Activated B cell treated with CpG ODN at 0.5 μM for 24 hours (primary cell): ENCODE measurements around the gene TCAP. TPM values are rescaled to one million over a fixed set of nuclear protein-coding genes. Genes with fewer than 3 reads are reported as not detected.

ENCODE experiments used
- ATAC-seq: fragments of 200-7000 bp; cut with Tn5 transposase; one replicate; pipeline ENCODE4 v1.10.0; 2021; ENCODE audit warnings: low read depth, mild to moderate bottlenecking, moderate library complexity
- CTCF ChIA-PET: fragments of 350-600 bp; sonication (Branson Sonifier 250); formaldehyde crosslinking; loops from one replicate; lab custom pipeline; 2021; ENCODE audit warnings: antibody characterized with exemption; lab: Charles Lee
- POLR2A ChIA-PET: fragments of 350-600 bp; sonication (Branson Sonifier 250); formaldehyde crosslinking; loops from one replicate; lab custom pipeline; 2021; ENCODE audit warnings: antibody characterized with exemption; lab: Charles Lee
- DNase-seq: peaks from one replicate; pipeline ENCODE4 v3.0.0; 2022
- H3K27ac Mint-ChIP-seq: one replicate; pipeline ENCODE4 v1.8.0; 2020; ENCODE audit warnings: mixed read lengths
- H3K27me3 Mint-ChIP-seq: one replicate; pipeline ENCODE4 v1.8.0; 2021; ENCODE audit warnings: mixed read lengths
- H3K36me3 Mint-ChIP-seq: one replicate; pipeline ENCODE4 v1.8.0; 2021; ENCODE audit warnings: low read depth, mixed read lengths
- H3K4me1 Mint-ChIP-seq: one replicate; pipeline ENCODE4 v1.8.0; 2021; ENCODE audit warnings: mixed read lengths
- H3K4me3 Mint-ChIP-seq: one replicate; pipeline ENCODE4 v1.8.0; 2020; ENCODE audit warnings: mild to moderate bottlenecking, mixed read lengths
- H3K9me3 Mint-ChIP-seq: one replicate; pipeline ENCODE4 v1.8.0; 2020; ENCODE audit warnings: mixed read lengths
- CTCF ChIP-seq: fragments of 200-600 bp; IDR thresholded peaks from one replicate; pipeline ENCODE4 v1.8.0; 2022; ENCODE audit warnings: antibody characterized with exemption, mild to moderate bottlenecking
- intact Hi-C: fragments of 100-400 bp; cut with micrococcal nuclease; formaldehyde crosslinking; loops from one replicate; pipeline ENCODE4 v1.15.1; 2024
- total RNA-seq: library from RNA; stranded (reverse); gene quantifications from 2 replicates; pipeline ENCODE4 v1.2.3, GENCODE V29; 2022

TCAP gene
- total RNA-seq, 1 donor from 2014 or later = 2.3 TPM

- H3K36me3 Mint-ChIP-seq = peaks cover 5% of the 10 kb centered on the region
- H3K27me3 Mint-ChIP-seq = peaks cover 12% of the 10 kb centered on the region
- ChIA-PET POLR2A (interaction anchor here (0.6 to 1.8 kb wide), 9 partner anchors 10 to 197 kb away, joined by 3 to 13 read pairs (median 5); partner anchors contain the start of genes IKZF3 and PGAP3), CTCF (interaction anchor here (1.5 to 2.7 kb wide), 4 partner anchors 12 to 63 kb away, joined by 5 to 16 read pairs (median 8); partner anchors contain the start of gene MIEN1)
- DNase-seq = no peak
- H3K9me3 Mint-ChIP-seq = no peaks in the 10 kb centered on the region
- TF ChIP-seq CTCF = no peak
- H3K27ac Mint-ChIP-seq = peak overlapping the region; percentile 24
- intact Hi-C loops = loop anchor here (1.0 to 5.0 kb wide), 4 partner anchors 8 to 455 kb away; partner anchors contain the start of genes MIEN1 and MSL1
- H3K4me1 Mint-ChIP-seq = peaks cover 27% of the 10 kb centered on the region
- peak overlapping the region; percentile 69 for H3K4me3 Mint-ChIP-seq
- peak; percentile 32 for ATAC-seq
Observed at GRCh38 chr17:39667262-39667944, 2.3 kb downstream of the TCAP start.

GRCh38 chr17:39667945-39668924 lies 3.1 kb downstream of the TCAP start, which contains the start of gene PNMT:
Gene PNMT (plus strand): TSS chr17:39668453. CDS start chr17:39668476, 23 bp downstream.
- H3K36me3 Mint-ChIP-seq = peaks cover 2% of the 10 kb centered on the region
- H3K4me3 Mint-ChIP-seq = peak within 1 kb of the TSS; percentile 71
- CTCF ChIA-PET = interaction anchor here (0.7 to 1.9 kb wide), 15 partner anchors 8 to 312 kb away, joined by 3 to 11 read pairs (median 5); partner anchors contain the start of genes MIEN1, PGAP3, PSMD3 and STARD3
- POLR2A ChIA-PET = interaction anchor here (0.6 to 1.8 kb wide), 8 partner anchors 9 to 118 kb away, joined by 3 to 13 read pairs (median 4); partner anchors contain the start of genes MIEN1 and PGAP3
- ATAC-seq (peak; percentile 83), DNase-seq (peak; percentile 70)
- intact Hi-C loops = loop anchor here (1.0 to 5.0 kb wide), 6 partner anchors 8 to 454 kb away; partner anchors contain the start of genes MIEN1 and MSL1
- H3K27ac Mint-ChIP-seq = peak within 1 kb of the TSS; percentile 56
- H3K9me3 Mint-ChIP-seq = no peaks in the 10 kb centered on the region
- peaks cover 12% of the 10 kb centered on the region for H3K27me3 Mint-ChIP-seq
- TF ChIP-seq CTCF = peak; percentile 44
- peaks cover 30% of the 10 kb centered on the region for H3K4me1 Mint-ChIP-seq

GRCh38 chr17:39669897-39670735 lies 5.0 kb downstream of the TCAP start:
- H3K4me3 Mint-ChIP-seq = no peak overlapping the region
- H3K36me3 Mint-ChIP-seq = no peaks in the 10 kb centered on the region
- intact Hi-C loops = loop anchor here (2.0 to 5.0 kb wide), 3 partner anchors 62 to 452 kb away; partner anchors contain the start of genes MIEN1 and MSL1
- ChIA-PET CTCF (interaction anchor here (0.5 to 3.0 kb wide), 10 partner anchors 9 to 195 kb away, joined by 3 to 26 read pairs (median 4); partner anchors contain the start of gene MIEN1), POLR2A (interaction anchor here (0.5 to 2.7 kb wide), 3 partner anchors 18 to 61 kb away, joined by 3 to 19 read pairs (median 3); partner anchors contain the start of gene PGAP3)
- H3K27me3 Mint-ChIP-seq = peaks cover 12% of the 10 kb centered on the region
- no peak for DNase-seq
- peaks cover 40% of the 10 kb centered on the region for H3K4me1 Mint-ChIP-seq
- H3K27ac Mint-ChIP-seq = no peak overlapping the region
- no peaks in the 10 kb centered on the region for H3K9me3 Mint-ChIP-seq
- TF ChIP-seq CTCF = no peak
- no peak for ATAC-seq

GRCh38 chr17:39670746-39671145 lies 5.6 kb downstream of the TCAP start:
- no peaks in the 10 kb centered on the region for H3K36me3 Mint-ChIP-seq
- intact Hi-C loops = no loop called here
- no peak for ATAC-seq
- H3K27me3 Mint-ChIP-seq = peaks cover 12% of the 10 kb centered on the region
- no peak overlapping the region for H3K27ac Mint-ChIP-seq
- H3K9me3 Mint-ChIP-seq = no peaks in the 10 kb centered on the region
- DNase-seq = no peak
- CTCF ChIA-PET = interaction anchor here (0.5 to 3.0 kb wide), 8 partner anchors 9 to 66 kb away, joined by 3 to 26 read pairs (median 4); partner anchors contain the start of gene MIEN1
- POLR2A ChIA-PET = interaction anchor here (0.6 to 2.7 kb wide), 4 partner anchors 17 to 60 kb away, joined by 3 to 19 read pairs (median 7); partner anchors contain the start of gene PGAP3
- peaks cover 43% of the 10 kb centered on the region for H3K4me1 Mint-ChIP-seq
- no peak for TF ChIP-seq CTCF
- no peak overlapping the region for H3K4me3 Mint-ChIP-seq
